Bone marrow (tissue), 2 donors: ENCODE results near the gene TEPSIN.

Experiments used
- DNase-seq, 2 donors: peaks; one replicate each; lab custom pipeline; 2025; lab: John Stamatoyannopoulos, UW

TEPSIN gene

DNA sequence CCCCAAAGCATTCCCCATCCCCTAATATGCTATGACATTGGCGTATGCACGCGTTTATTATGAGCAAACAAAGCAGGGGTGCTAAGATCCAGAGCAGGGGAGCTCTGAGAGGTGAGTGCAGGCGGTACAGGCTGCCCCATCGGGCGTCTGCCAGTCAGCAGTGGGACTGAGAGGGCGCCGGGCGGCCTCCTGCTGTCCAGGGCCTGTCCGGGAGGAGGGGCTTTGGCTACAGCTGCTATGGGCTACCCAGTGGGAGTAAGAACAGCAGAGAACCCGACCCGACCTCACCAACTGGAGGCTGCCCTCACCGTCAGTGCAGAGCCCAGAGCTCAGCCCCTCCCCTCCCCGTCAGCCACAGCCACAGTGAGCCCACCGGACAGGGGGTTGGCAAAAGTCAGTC lies 54.3 kb downstream of the TEPSIN start:
- no peak for DNase-seq

DNA sequence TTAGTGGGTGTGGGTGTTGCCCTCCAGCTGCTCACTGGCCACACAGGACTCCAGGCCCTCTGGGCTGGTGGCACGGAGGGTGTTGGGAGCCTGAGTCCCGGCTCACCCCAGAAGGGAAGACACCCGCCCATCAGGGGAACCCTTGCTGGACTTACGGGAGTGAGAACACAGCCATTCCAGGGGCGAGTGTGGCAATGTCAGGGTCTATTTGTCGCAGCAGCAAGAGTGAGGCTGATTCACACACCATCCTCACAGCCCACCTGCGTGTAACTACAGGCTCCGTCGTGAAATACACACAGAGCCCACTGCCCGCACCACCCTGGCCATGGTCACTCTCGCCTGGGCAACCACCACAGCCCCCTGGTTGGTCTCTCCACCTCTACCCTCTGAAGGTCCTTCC lies 55.0 kb downstream of the TEPSIN start:
- DNase-seq = no peak

DNA sequence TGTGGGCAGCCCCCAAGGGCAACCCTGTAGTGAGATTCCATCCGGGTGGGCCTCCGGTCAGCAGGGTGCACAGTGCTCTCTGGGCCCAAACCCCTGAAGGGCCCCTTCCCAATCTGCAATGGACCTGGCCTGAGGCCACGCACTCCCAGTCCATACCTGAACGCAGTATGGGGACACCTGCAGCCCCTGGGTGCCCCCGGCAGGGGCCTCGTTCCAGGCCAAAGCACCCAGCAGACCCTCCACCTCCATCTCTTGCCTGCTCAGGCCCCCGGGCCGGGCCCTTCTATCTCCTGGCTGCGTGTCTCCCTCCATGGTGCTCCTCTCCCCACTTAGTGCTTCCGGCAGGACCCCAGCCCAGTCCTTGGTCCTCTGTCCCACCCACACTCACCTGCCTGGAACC lies 55.5 kb downstream of the TEPSIN start:
- no peak for DNase-seq

DNA sequence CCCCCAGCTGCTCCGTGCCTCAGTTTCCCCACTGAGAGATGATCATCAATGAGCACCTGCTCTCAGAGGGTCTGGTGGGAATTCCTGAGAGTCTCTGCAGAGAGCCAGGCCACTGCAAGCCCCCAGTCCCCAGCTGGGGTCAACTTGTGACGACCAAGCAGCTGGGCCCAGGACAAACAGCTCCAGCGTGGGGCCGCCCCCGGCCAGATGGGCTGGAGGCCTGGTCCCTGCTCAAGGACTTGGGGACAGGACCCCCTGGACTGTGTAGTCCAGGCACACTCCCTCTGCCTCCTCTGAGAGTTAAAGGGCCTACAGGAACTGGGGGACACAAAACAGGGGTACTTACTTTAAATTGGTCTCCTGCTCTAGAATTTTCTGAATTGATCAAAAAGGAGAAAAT lies 56.3 kb downstream of the TEPSIN start:
- no peak for DNase-seq

DNA sequence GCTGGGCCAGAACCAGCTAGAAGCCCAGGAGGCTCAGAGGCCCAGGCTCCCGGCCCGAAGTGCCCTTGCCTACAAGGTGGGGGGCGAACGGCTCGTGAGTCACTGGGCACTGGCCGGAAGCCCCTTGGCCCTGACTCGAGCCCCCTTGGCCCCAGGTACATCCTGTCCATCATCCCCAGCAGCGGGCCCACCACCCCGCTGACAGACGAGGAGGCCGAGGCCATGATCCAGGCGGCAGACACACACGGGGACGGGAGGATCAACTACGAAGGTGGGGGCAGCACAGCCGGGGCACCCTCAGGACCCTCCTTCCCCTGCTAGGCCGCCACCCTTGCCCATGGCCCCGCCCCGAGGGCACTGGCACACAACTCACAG lies 57.1 kb downstream of the TEPSIN start:
- no peak for DNase-seq

DNA sequence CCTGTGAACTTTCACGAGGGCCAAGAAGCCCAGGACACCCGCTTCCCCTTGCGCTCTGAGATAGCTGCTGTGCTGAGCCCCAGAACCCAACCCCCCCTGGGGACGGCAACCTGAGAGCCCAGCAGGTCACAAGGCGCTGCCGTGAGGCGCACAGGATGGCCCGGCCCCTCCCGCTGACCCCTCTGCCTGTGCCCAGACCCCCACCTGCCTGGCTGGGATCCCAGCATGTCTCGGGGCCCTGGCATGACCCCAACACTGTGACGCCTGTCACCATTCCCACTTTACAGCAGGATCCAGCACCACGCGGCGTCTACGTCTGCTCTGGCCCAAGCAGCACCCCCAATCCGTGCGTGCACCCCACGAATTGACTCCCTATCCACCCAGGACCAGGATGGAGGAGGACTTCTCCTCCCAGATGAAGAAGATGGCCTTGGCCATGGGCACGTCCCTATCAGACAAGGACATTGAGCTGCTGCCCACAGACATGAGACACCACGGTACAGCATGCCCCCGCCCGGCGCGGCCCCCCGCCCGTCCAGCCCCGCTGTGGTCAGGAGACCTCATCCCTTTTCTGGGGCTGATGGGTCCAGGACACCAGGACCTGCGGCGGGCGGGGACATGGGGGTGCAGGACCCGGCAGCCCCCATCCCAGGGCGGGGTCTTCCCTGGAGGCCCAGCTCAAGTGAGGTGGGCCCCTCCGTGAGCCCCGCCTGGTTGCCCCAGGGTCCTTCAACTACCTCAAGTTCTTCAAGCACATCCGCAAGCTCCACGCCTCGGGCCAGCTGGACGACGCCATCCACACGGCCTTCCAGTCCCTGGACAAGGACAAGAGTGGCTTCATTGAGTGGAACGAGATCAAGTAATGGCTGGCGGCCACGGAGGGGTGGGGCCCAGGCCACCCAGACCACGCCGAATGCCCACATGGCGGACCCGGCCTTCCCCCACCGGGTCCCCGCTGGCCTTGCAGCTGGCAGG lies 57.7 kb downstream of the TEPSIN start:
- no peak for DNase-seq

DNA sequence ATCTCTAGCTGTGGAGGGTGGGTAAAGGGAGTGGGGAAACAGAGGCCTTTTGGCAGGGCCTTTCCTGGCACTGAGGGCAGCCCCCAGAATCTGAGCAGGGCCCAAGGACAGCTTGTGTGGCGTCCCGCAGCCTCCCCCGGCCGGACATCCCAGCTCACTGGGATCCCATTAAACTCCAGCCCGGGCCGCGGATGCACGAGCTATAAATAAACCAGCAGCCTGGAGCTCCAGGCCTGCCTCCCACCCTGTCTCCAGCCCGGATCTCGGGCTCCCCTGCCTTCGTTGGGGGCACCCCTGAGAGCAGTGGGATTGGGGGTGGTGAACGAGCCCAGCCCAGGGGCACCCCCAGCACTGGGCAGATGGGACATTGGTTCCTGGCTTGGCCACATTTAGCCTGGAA lies 59.0 kb downstream of the TEPSIN start:
- no peak for DNase-seq

DNA sequence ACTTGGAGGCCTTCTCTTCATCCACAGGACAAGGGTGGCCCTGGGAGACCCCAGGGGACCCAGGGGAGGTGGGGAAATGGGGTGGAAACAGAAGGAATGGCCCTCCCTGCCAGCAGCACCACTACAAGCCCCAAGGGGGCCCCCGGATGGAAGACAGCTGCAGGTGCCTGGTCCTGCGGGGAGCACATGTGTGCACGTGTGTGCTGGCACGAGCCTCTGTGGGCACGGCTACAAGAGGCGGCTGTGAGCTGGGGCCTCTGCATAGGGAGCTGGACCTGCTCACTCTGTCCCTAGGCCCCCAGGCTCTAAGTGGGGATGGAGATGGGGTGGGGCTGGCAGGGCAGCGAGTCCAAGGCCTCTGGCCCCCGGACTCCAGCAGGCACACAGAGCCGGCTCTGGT lies 59.6 kb downstream of the TEPSIN start:
- no peak for DNase-seq
